Esophagus muscularis mucosa (tissue), 4 donors: Measurements from ENCODE around the gene ADGRG4.

Source experiments
- EP300 ChIP-seq: sonication (generic); formaldehyde crosslinking; IDR thresholded peaks from one replicate; pipeline ENCODE4 v1.6.1; 2017; ENCODE audit warnings: antibody characterized with exemption
- POLR2AphosphoS5 ChIP-seq, 2 donors: sonication (generic); formaldehyde crosslinking; IDR thresholded peaks; one replicate each; pipeline ENCODE4 v1.6.1; 2017; ENCODE audit warnings: antibody characterized with exemption in 2 of 2
- TF ChIP-seq, protein P1 (sequence below), 3 experiments: fragments of 200-600 bp in 2 of 3; fragments of 450-650 bp in 1 of 3; sonication (generic) in 2 of 3; IDR thresholded peaks; one replicate each; pipeline ENCODE4 v1.5.1; 2017 to 2019; ENCODE audit warnings: antibody characterized with exemption in 3 of 3, mild to moderate bottlenecking in 2 of 3, moderate library complexity in 1 of 3

DNA sequence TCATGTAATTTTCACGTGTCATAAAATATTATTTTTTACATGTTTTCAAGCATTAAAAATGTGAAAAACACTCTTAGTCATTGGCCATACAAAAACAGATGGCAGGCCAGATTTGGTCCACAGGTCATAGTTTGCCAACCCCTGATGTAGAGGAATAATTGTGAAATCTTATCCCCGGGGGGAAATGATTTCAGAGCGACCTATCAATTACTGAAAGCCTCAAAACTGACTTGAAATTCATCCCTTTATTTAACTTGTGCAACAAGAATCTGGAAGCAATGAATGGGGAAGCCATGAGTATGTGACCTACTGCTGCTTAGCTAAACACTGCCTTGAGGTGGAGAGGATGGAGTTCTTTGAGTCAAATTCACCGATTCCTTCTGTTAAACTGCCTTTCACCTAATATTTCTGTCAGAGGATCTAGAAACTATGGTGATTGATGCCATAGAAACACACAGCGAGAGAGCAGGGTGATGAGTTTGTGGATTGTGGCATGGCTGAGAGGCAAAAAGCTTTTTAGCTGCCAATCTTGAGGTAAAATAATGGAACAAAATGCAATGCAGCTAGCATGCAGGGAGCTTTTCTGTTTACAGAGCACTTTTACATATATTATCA lies 156.6 kb downstream of the ADGRG4 start:
- TF ChIP-seq EP300 (no peak), POLR2AphosphoS5 (IDR thresholded peaks at IDR 0.05) (no peak)
- TF ChIP-seq, protein P1, sequence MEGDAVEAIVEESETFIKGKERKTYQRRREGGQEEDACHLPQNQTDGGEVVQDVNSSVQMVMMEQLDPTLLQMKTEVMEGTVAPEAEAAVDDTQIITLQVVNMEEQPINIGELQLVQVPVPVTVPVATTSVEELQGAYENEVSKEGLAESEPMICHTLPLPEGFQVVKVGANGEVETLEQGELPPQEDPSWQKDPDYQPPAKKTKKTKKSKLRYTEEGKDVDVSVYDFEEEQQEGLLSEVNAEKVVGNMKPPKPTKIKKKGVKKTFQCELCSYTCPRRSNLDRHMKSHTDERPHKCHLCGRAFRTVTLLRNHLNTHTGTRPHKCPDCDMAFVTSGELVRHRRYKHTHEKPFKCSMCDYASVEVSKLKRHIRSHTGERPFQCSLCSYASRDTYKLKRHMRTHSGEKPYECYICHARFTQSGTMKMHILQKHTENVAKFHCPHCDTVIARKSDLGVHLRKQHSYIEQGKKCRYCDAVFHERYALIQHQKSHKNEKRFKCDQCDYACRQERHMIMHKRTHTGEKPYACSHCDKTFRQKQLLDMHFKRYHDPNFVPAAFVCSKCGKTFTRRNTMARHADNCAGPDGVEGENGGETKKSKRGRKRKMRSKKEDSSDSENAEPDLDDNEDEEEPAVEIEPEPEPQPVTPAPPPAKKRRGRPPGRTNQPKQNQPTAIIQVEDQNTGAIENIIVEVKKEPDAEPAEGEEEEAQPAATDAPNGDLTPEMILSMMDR (IDR thresholded peaks at IDR 0.05), result no peak
